Measurements from ENCODE around the gene SKA2. TPM values are rescaled to one million over a fixed set of nuclear protein-coding genes. Genes with fewer than 3 reads are reported as not detected.

SKA2 gene
- total and polyA plus RNA-seq, 9 of the 15 experiments (the other 6 are each of a cell fraction or from before 2014, with no cell fraction given), result 58.1 to 183 (median 133) TPM

- Histone ChIP-seq H3K9me3 (replicated peaks; ENCODE audit: control insufficient read depth, insufficient read depth, low read depth, low read length) (no peaks in the 10 kb centered on the region; the same call in 1 of the 2 replicates), H3K27me3 (ENCODE audit: control insufficient read depth in 2 of 2, insufficient read depth in 2 of 2, low read length in 2 of 2) (no peaks in the 10 kb centered on the region), H3K9ac (ENCODE audit: insufficient read depth in 1 of 2, low read depth in 2 of 2, low read length in 2 of 2) (no peak overlapping the region), H3K9me1 (ENCODE audit: control insufficient read depth, insufficient read depth, low read length) (no peaks in the 10 kb centered on the region), H3K4me2 (ENCODE audit: insufficient read depth, low read length) (no peak overlapping the region), H3K27ac (ENCODE audit: extremely low read depth, low read depth, low read length) (no peak overlapping the region), H3K36me3 (ENCODE audit: control insufficient read depth, insufficient read depth, low read length) (peaks cover 46% of the 10 kb centered on the region; the same call in 2 of the 3 replicates), H3K79me2 (ENCODE audit: control insufficient read depth, insufficient read depth, low read length) (peaks cover 11% of the 10 kb centered on the region), H3K4me1 (replicated peaks in 1 of 2; ENCODE audit: control insufficient read depth in 2 of 2, insufficient read depth in 2 of 2, low read length in 2 of 2) (no peaks in the 10 kb centered on the region; a peak in 1 of 5 replicates), H4K20me1 (replicated peaks; ENCODE audit: control insufficient read depth, insufficient read depth, low read length) (no peaks in the 10 kb centered on the region), H2AFZ (ENCODE audit: low read depth, low read length) (no peak overlapping the region), H3K4me3 (no peak overlapping the region)
- no peak for ATAC-seq
- no peak for DNase-seq (ENCODE audit: extremely low read depth in 1 of 4, low spot score in 3 of 4)
- intact Hi-C loops (cut with micrococcal nuclease), result no loop called here
- TF ChIP-seq POLR2G (IDR thresholded peaks at IDR 0.05; ENCODE audit: low read depth, low read length) (0 out of 2 replicates have a peak, but pooled peaks have one; percentile 21), MEF2A (IDR thresholded peaks at IDR 0.05; ENCODE audit: control insufficient read depth, low read depth, low read length) (no peak)
- WGBS (ENCODE audit: insufficient coverage, low coverage, missing lambda C conversion rate), result 95% methylated on average over 17 of the region's 33 CpGs
- ChIA-PET POLR2A (interaction anchor here (1.3 to 1.9 kb wide), 3 partner anchors 9 to 14 kb away, joined by 3 to 7 read pairs (median 4); no protein-coding TSS in a partner anchor), CTCF (ENCODE audit: low intra/inter-chr PET ratio) (no interaction called here)
- no TSS peak for BruUV-seq (replicated peaks)
- in situ Hi-C loops (cut with MboI), result no loop called here
- no peak for FAIRE-seq
These were observed 17.5 kb upstream of the SKA2 start for GRCh38 chr17:59172436-59173004.

GRCh38 chr17:59167571-59168001 lies 12.6 kb upstream of the SKA2 start:
- CTCF ChIA-PET (ENCODE audit: low intra/inter-chr PET ratio), result no interaction called here
- Histone ChIP-seq H2AFZ (ENCODE audit: low read depth, low read length) (no peak overlapping the region), H3K9me1 (ENCODE audit: control insufficient read depth, insufficient read depth, low read length) (no peaks in the 10 kb centered on the region), H3K9ac (ENCODE audit: insufficient read depth in 1 of 2, low read depth in 2 of 2, low read length in 2 of 2) (no peak overlapping the region), H3K9me3 (replicated peaks; ENCODE audit: control insufficient read depth, insufficient read depth, low read depth, low read length) (no peaks in the 10 kb centered on the region), H3K79me2 (ENCODE audit: control insufficient read depth, insufficient read depth, low read length) (peaks cover 49% of the 10 kb centered on the region), H3K27ac (ENCODE audit: extremely low read depth, low read depth, low read length) (no peak overlapping the region), H3K27me3 (ENCODE audit: control insufficient read depth in 2 of 2, insufficient read depth in 2 of 2, low read length in 2 of 2) (no peaks in the 10 kb centered on the region), H4K20me1 (replicated peaks; ENCODE audit: control insufficient read depth, insufficient read depth, low read length) (no peaks in the 10 kb centered on the region), H3K4me1 (replicated peaks in 1 of 2; ENCODE audit: control insufficient read depth in 2 of 2, insufficient read depth in 2 of 2, low read length in 2 of 2) (peaks cover 5 to 7% of the 10 kb centered on the region in 2 experiments; a peak in 3 of 5 replicates), H3K4me3 (no peak overlapping the region), H3K4me2 (ENCODE audit: insufficient read depth, low read length) (no peak overlapping the region), H3K36me3 (ENCODE audit: control insufficient read depth, insufficient read depth, low read length) (peaks cover 27% of the 10 kb centered on the region; the same call in 1 of the 3 replicates)
- no peak for FAIRE-seq
- POLR2A ChIA-PET, result interaction anchor here (1.9 kb wide), 1 partner anchor 12 kb away, joined by 5 read pairs; the partner anchor contains the start of genes PRR11 and SKA2
- DNase-seq (ENCODE audit: extremely low read depth in 1 of 4, low spot score in 3 of 4), result no peak
- 9% methylated on average over 2 of the region's 2 CpGs for WGBS (ENCODE audit: insufficient coverage, low coverage, missing lambda C conversion rate)
- no TSS peak for BruUV-seq (replicated peaks)
- peak; percentile 22; the same call in 1 of the 3 replicates for ATAC-seq
- in situ Hi-C loops (cut with MboI), result no loop called here
- intact Hi-C loops (cut with micrococcal nuclease), result no loop called here
- TF ChIP-seq CHD4 (IDR thresholded peaks at IDR 0.05; ENCODE audit: insufficient read depth, insufficient replicate concordance, low read depth, low read length, poor library complexity, severe bottlenecking) (no peak), SIN3B (IDR thresholded peaks at IDR 0.05; ENCODE audit: low read depth) (no peak), ZFP91 (CRISPR knock-in tag; IDR thresholded peaks at IDR 0.05) (no peak), STAT5A (IDR thresholded peaks at IDR 0.05; ENCODE audit: borderline replicate concordance, low read length) (peak; percentile 44), SFPQ (IDR thresholded peaks at IDR 0.05; ENCODE audit: low read depth, low read length) (no peak), PML (IDR thresholded peaks at IDR 0.05; ENCODE audit: low read length) (no peak), SRF (CRISPR knock-in tag; IDR thresholded peaks at IDR 0.05) (peak in 1 of 2 experiments; percentile 36; a peak in 1 of 4 replicates), MTA3 (IDR thresholded peaks at IDR 0.05; ENCODE audit: borderline replicate concordance) (no peak), ATF7 (IDR thresholded peaks at IDR 0.05) (no peak)

Data from K562 (cell line).